CD4-positive, alpha-beta T cell treated with Interferon gamma for 1 hour (primary cell): ENCODE data around the gene IL10.

Source experiments
- DNase-seq: peaks from one replicate; pipeline ENCODE4 v3.0.0-alpha.2; 2020

Gene IL10

DNA sequence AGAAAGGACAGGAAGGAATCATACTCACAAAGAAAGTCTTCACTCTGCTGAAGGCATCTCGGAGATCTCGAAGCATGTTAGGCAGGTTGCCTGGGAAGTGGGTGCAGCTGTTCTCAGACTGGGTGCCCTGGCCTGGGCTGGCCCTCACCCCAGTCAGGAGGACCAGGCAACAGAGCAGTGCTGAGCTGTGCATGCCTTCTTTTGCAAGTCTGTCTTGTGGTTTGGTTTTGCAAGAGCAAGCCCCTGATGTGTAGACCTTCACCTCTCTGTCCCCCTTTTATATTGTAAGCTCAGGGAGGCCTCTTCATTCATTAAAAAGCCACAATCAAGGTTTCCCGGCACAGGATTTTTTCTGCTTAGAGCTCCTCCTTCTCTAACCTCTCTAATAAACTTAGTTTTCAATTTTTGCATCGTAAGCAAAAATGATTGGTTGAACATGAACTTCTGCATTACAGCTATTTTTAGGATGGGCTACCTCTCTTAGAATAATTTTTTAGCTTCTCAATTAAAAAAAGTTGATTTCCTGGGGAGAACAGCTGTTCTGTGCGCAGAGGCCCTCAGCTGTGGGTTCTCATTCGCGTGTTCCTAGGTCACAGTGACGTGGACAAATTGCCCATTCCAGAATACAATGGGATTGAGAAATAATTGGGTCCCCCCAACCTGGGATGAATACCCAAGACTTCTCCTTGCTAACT lies at the start of gene IL10:
Gene IL10 (minus strand): TSS at position 252 of the 695 bp plus-strand sequence. CDS start 59 bp downstream, at position 193.
- no peak for DNase-seq

DNA sequence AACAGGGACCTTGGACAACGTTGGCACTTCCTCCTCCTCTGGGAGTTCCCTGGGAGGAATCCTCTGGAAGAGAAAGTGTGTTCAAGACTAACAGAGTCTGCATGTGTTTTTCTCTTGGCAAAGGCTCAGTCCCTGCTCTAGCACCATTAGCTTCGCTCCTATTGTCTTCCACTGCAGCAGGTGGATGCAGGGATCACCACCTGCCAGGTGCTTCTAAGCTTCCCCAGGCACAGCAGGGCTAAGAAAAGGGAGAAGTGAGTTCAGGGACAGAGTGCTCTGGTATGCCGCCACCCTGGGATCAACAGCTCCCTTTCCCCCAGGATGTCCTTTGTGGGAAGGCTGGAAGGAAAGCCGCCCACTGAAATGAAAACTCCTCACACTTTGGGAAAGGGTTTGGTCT lies 49.2 kb upstream of the IL10 start:
- DNase-seq: no peak

DNA sequence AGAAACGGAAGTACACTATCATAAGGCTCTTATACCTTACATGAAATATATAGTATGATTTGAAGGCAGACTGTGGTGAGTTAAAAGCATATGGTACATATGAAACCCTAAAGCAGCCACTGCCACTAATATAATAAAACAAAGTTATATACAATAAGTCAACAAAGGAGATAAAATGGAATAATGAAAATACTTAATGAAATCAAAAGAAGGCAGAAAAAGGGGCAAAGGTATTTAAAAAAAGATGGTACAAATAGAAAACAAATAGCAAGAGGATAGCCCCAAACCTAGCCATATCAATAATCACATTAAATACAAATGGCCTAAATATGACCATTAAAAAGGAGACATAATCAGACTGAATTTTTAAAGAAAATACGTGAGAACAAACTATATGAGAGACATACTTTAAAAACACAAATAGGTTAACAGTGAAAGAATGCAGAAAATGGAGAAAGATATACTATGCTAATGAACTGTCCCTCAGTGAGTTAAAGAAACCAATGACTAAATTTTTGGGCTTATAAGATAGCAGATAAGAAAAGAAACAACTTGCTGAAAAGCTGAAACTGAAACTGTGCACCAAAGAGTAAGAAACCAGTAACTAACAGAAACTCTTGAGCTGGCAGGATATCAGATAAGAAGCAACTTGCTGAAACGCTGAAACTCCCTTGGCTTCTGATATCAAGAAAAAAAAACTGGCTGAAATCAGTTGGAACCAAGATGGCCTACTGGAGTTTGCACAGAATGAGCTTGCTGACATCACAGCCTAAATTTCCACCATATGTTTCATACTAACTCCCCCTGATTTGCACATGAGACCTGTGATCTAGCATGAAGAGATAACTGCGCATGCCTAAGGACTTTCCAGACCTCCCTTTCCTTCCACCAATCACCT lies 44.3 kb upstream of the IL10 start:
- peak; percentile 9 for DNase-seq

DNA sequence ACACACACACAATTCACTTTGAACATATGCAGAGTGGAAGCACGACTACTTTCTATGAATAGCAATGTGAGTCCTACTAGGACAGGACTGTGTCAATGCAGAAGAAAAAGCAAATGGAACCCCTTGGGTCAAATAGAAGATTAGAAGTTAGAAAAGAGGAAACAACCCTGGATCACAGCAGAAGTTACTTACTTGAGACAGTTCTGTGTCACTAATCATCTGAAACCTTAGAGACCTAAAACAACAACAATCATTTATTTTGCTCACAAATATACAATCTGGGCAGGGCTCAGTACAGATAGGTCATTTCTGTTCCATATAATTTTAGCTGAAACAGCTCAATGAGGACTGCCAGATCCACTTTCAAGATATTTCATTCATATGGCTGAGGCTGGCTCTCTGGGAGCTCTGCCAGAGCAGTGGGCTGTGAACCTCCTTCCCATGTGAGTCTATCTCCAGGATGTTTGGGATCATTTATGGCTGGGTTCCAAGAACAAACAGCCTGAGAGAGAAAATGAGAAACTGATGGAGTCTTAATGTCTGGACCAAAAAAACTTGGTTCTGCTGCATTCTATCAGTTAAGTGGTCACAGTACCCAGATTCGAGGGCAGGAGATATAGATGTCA lies 42.5 kb upstream of the IL10 start:
- no peak for DNase-seq

DNA sequence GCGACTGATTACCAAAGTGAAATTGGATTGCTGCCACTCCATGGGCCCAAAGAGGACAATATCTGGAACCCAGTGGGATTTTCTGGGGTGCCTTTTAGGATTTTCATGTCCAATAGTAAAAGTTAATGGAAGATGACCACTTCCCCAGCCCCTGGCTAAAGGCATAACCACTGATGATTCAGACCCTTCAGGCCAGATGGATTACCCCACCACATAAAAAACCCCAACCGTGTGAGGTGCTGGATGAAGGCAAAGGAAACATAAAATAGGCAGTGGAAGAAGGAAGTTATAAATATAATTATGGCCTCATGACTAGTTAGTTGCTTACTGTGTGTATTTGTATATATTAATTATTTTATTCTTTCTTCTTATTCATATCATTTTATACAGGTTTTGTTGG lies 40.2 kb upstream of the IL10 start:
- DNase-seq: no peak

DNA sequence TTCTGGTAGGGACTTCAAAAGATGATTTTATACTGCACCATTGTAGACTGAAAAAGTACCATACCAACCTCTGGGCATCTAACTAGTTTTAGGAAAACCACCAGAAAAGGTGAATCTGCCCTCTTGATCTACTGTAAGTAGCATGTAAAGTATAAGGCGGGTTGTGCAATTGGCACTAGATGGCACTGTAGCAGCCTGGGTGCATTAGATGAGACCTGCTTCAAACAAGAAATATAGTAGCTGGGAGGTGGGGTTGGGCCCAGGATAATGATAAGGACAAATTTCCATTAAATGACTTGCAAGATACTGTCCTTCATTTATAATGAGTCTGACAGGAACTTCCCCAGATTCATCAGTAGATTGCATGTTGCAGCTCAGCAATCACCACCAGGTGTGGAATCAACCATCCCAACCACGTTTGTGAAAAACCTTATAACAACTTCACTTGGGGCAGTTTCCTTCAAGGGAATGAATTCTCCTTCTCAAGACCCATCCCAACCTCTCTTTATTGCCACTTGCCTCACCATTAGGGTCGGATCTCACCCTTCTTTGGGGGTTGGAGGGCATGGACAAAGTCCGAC lies 37.3 kb upstream of the IL10 start:
- peak; percentile 27 for DNase-seq

GRCh38 chr1:206808615-206809014 lies 36.3 kb upstream of the IL10 start:
- DNase-seq: peak; percentile 51

DNA sequence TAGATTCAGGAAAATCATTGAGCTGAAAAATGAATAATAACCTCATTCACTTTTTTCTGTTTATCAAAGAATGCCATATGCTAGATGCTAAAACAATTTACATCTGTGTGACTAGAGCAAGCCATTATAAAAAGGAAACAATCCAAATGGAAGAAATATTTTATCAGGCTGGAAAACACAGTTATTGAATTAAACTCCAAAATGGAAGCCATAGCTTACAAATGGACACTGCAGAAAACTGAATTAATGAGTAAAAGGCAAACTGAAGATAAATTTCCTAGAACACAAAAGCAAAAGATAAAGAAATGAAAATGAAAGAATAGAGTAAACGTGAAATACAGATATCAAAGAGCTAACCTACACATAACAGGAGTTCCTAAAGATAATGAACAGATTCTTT lies 33.1 kb upstream of the IL10 start:
- no peak for DNase-seq

- no peak for DNase-seq
Observed at GRCh38 chr1:206804156-206804737, 32.0 kb upstream of the IL10 start.

DNA sequence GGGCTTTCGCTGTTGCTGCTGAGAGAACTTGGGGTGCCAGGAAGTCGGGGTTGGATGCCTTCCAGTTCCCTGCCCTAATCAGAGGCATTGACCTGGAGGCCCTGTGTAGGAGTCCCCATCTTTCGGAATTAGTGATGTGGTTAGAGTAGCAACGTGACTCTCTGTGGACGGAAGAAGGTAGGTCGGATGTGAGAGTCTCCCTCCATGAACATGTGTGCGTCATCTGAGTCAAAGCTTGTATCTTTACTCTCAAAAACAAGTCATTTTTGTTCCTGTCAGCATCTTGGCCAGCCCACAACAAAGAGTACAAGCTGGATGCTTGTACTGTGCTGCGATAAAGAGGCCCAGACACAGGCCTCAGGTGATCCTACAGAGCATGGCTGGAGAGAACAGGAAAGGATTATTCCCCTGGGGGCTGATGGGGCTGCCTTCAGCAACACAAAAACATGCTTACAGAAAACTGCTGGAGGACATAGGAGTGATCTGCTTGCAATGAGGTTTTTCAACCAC lies 31.0 kb upstream of the IL10 start:
- peak; percentile 82 for DNase-seq

DNA sequence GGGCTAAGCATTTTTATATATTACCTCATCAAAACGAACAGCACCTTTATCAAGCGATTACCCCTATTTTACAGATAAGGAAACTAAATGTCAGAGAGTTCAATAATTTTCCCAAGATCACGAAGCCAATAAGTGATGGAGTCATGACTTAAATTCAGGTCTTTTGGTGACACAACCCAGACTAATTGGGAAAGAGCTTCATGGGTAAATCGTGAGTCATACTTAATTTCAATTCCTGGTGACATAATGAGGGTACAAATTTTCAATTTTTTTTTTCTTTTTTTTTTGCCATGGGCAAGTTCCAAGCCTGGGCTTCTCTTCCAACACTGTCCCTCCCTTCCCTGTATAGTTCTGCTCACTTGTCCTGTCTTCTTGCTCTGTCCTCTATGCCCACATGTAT lies 30.1 kb upstream of the IL10 start:
- no peak for DNase-seq

- no peak for DNase-seq
Observed at GRCh38 chr1:206801467-206801866, 29.2 kb upstream of the IL10 start.

- no peak for DNase-seq
Observed at GRCh38 chr1:206800891-206801290, 28.6 kb upstream of the IL10 start.

DNA sequence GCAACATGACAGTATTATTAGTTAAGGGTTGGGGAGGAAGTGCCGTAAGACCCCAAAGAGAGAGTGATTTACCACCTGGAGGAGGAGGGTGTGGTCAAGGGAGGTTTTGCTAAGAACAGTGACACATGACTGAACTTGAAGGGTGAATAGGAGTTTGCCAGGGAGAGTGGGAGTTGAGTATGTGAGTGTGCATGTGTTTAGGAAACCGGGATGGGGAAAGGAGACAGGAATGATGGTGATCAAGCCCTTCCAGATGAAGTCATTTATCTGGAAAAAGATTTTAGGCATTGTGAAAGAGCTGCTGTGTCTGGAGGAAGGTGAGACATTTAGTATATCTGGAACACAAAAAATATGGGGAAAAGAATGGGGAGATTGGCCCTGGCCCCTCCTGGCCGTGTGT lies 28.1 kb upstream of the IL10 start:
- no peak for DNase-seq

DNA sequence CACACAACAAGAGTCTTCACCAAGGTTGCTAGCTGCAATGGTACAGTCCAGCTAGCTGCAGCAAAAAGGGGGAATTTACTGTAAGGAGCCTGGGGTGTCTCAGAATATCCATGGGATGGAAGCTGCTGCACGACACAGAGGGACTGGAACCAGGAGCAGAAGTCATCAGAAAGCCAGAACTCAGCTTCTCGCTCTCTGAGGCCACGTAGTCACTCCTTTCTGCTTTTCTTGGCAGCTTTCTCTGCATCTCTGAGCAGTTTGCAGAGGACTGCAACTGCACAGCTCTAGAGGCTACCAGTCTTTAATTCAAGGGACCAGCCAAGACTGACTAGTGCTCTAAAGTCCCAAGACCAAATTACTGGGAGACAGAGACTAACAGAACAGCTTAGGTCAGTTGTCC lies 27.0 kb upstream of the IL10 start:
- no peak for DNase-seq

DNA sequence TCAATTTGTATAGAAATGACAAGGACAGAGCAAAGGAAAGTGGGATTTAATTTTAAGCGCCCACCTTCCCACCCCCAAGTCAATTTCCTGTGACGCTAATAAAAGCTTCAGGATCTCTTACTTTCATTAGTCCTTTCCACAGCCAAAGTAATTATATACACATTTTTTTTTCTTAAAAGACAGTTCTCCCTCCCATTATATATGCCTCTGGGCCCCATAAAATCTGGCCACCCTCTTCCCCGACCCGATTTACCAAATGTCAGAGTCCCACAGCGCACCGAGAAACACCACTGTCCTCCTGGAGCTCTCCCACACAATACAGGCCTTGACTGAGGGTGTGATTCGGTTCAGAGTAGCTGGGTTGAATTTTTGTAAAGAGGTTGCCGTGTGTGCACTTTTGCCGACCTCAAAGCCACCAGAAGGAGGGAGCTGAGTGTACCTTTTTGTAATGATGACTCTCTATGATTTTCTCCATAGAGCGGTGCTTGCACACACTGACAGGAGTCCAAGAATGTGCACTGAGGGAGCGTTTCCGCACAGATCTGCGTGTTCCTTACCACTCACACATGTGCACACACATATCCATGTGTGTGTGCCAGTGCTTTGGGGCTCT lies 26.2 kb upstream of the IL10 start:
- DNase-seq: no peak

DNA sequence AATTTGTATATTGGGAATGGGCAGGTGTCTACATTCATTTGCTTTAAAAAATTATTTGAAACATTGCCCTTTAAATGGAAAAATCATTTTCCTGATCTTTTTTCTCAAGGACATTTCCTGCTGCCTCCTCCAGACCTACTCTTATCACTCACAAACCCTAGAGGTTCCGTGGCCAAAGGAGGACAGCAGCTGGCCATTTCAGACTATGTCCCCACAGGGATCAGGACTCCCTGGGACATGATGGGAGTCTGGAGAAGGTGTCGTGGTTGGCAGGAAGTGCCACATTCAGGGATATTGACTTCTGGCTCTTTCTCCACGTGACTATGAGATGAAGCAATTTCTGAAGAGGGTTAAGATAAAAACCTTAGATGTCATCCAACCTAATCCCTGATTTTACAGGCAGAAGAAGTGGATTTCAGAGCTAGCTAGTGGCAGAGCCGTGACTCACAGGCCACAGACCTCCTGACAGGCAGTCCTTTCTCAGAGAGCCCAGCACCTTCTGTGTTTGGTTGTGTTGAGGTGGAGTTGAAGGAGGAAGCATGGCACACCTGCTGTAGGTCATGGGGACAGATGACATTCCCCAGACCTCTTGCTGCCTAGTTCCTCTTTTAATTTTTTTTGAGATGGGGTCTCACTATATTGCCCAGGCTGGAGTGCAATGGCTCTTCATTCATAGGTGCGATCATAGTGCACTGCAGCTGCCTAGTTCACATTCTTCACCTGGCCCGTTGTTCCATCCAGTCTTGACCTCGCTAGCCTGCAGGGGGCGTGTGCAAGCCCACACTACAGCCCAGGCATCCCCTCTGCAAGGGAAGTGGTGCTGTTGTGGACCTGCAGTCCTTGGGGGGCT lies 25.5 kb upstream of the IL10 start:
- DNase-seq: peak; percentile 25

DNA sequence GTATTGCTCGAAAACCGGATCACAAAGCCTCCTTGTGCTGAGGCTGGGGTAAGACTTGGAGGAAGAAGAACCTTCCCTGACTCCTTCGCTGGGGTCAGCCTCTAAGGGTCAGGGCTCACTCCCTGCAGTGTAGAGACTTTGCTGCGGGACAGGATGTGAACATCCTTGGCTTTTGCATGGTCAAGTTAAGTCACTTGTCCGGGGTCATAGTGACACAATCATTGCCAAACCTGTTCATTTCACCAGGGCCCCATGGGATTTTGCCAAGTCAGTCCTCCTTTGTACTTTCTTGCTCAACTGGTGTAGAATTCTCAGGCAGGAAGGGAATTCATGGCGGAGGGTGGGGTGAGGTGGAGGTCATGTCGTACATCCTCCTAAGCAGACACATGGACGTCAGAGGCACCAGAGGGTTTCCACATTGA lies 24.7 kb upstream of the IL10 start:
- DNase-seq: no peak

GRCh38 chr1:206796116-206796515 lies 23.8 kb upstream of the IL10 start:
- DNase-seq: no peak

- DNase-seq: no peak
Observed at GRCh38 chr1:206794294-206794908, 22.1 kb upstream of the IL10 start.

- DNase-seq: no peak
Observed at GRCh38 chr1:206793620-206794019, 21.3 kb upstream of the IL10 start.
